GM19372 (cell line): ENCODE data around the gene IL9.

Experiments
- ATAC-seq: cut with Tn5 transposase; IDR thresholded peaks from one replicate; pipeline ENCODE4 v1.9.1; 2021; ENCODE audit warnings: mild to moderate bottlenecking, low read depth, moderate library complexity; ENCODE audit not compliant: unreplicated experiment

Gene IL9

GRCh38 chr5:135843571-135844337 is 51.9 kb downstream of the IL9 start:
- ATAC-seq = no peak

- ATAC-seq = no peak
Observed at GRCh38 chr5:135842737-135843136, 52.9 kb downstream of the IL9 start.
